Bronchial epithelial cell (primary cell): ENCODE data around the gene LMAN1L. TPM values are rescaled to one million over a fixed set of nuclear protein-coding genes. Genes with fewer than 3 reads are reported as not detected.

Experiments
- DNase-seq: peaks from one replicate; pipeline ENCODE4 v3.0.0-alpha.2; 2010; ENCODE audit warnings: low read depth
- FAIRE-seq: peaks from 2 replicates; lab custom pipeline; 2011; peaks lifted over from hg19 to GRCh38; lab: Jason Lieb, UNC
- H3K27me3 ChIP-seq: 2 replicates; pipeline ENCODE4 v1.5.1; 2011; ENCODE audit warnings: low read length; ENCODE audit not compliant: control insufficient read depth, insufficient read depth
- H3K36me3 ChIP-seq: 2 replicates; pipeline ENCODE4 v1.5.1; 2011; ENCODE audit warnings: low read length; ENCODE audit not compliant: control insufficient read depth, insufficient read depth
- H3K4me3 ChIP-seq: 2 replicates; pipeline ENCODE4 v1.5.1; 2011; ENCODE audit warnings: mild to moderate bottlenecking, low read depth, low read length, control low read depth
- CTCF ChIP-seq: IDR thresholded peaks from 2 replicates; pipeline ENCODE4 v1.5.1; 2011; ENCODE audit warnings: mild to moderate bottlenecking, moderate library complexity, low read length, control low read depth, inconsistent platforms; ENCODE audit not compliant: insufficient read depth, severe bottlenecking
- total RNA-seq: library from RNA; depleted of rRNA; stranded (reverse); fragments of >200 nt; gene quantifications from 2 replicates; pipeline ENCODE4 v1.2.1, GENCODE V29; 2014

LMAN1L gene
- total RNA-seq, 1 donor from 2014 or later = under 0.01 TPM

GRCh38 chr15:74792227-74793016 is 20.2 kb upstream of the LMAN1L start:
- Histone ChIP-seq H3K36me3 (peaks cover 1% of the 10 kb centered on the region), H3K4me3 (no peak overlapping the region), H3K27me3 (no peaks in the 10 kb centered on the region)
- FAIRE-seq (no peak), DNase-seq (no peak)
- no peak for TF ChIP-seq CTCF

GRCh38 chr15:74793135-74794028 is 19.3 kb upstream of the LMAN1L start:
- Histone ChIP-seq H3K4me3 (no peak overlapping the region), H3K36me3 (peaks cover 2% of the 10 kb centered on the region), H3K27me3 (no peaks in the 10 kb centered on the region)
- FAIRE-seq = no peak
- peak; percentile 38 for TF ChIP-seq CTCF
- DNase-seq = peak; percentile 15

- Histone ChIP-seq H3K4me3 (no peak overlapping the region), H3K36me3 (peaks cover 10% of the 10 kb centered on the region), H3K27me3 (no peaks in the 10 kb centered on the region)
- no peak for TF ChIP-seq CTCF
- no peak for FAIRE-seq
- DNase-seq = peak; percentile 47
Measured at GRCh38 chr15:74794248-74794969, 18.2 kb upstream of the LMAN1L start.

- no peak for TF ChIP-seq CTCF
- H3K36me3 ChIP-seq = peaks cover 10% of the 10 kb centered on the region
- no peak overlapping the region for H3K4me3 ChIP-seq
- H3K27me3 ChIP-seq = no peaks in the 10 kb centered on the region
- FAIRE-seq (no peak), DNase-seq (no peak)
Measured at GRCh38 chr15:74794970-74795349, 17.7 kb upstream of the LMAN1L start.

- no peak for FAIRE-seq
- H3K36me3 ChIP-seq = peaks cover 18% of the 10 kb centered on the region
- no peak for TF ChIP-seq CTCF
- no peak overlapping the region for H3K4me3 ChIP-seq
- H3K27me3 ChIP-seq = no peaks in the 10 kb centered on the region
- peak; percentile 50 for DNase-seq
Measured at GRCh38 chr15:74795966-74796625, 16.5 kb upstream of the LMAN1L start.
